ENCODE measurements around the gene GPC3. TPM values are rescaled to one million over a fixed set of nuclear protein-coding genes. Genes with fewer than 3 reads are reported as not detected.

Gene GPC3
- total and polyA plus RNA-seq, 2 of the 4 experiments (the other 2 are of a cell fraction): not detected

GRCh38 chrX:133923548-133923947, 61.8 kb downstream of the GPC3 start:
- Histone ChIP-seq H3K27me3 (ENCODE audit: control insufficient read depth, insufficient read depth, low read length) (no peaks in the 10 kb centered on the region; the same call in 1 of the 2 replicates), H3K79me1 (ENCODE audit: low read depth in 1 of 2, low read length in 2 of 2) (no peaks in the 10 kb centered on the region), H3K14ac (replicated peaks; ENCODE audit: low read depth, low read length) (no peak overlapping the region), H2AK5ac (ENCODE audit: low read depth, low read length) (no peak overlapping the region), H3K4me1 (ENCODE audit: control insufficient read depth, insufficient read depth, low read length) (no peaks in the 10 kb centered on the region), H3K23ac (ENCODE audit: low read depth, low read length) (no peak overlapping the region), H3K9me3 (ENCODE audit: control insufficient read depth, insufficient read depth, low read length) (no peaks in the 10 kb centered on the region), H2BK120ac (ENCODE audit: low read depth, low read length) (no peak overlapping the region), H4K91ac (ENCODE audit: insufficient read depth, low read depth, low read length) (no peak overlapping the region), H3K9me1 (ENCODE audit: insufficient read depth, low read length) (no peaks in the 10 kb centered on the region), H3K4ac (ENCODE audit: low read depth, low read length) (no peak overlapping the region), H2BK20ac (ENCODE audit: low read depth, low read length) (no peak overlapping the region), H3K36me3 (ENCODE audit: control insufficient read depth, insufficient read depth, low read length) (no peaks in the 10 kb centered on the region), H3K9ac (ENCODE audit: low read depth, low read length) (no peak overlapping the region), H2BK15ac (ENCODE audit: low read depth, low read length) (no peak overlapping the region), H3K4me3 (ENCODE audit: insufficient read depth, low read depth, low read length) (no peak overlapping the region), H4K5ac (ENCODE audit: low read depth, low read length) (no peak overlapping the region), H3K18ac (ENCODE audit: low read depth, low read length) (no peak overlapping the region), H2AK9ac (replicated peaks; ENCODE audit: low read depth, low read length, poor library complexity) (no peak overlapping the region), H3K4me2 (ENCODE audit: low read depth, low read length) (no peak overlapping the region), H2AFZ (replicated peaks; ENCODE audit: low read length, poor library complexity) (no peak overlapping the region), H3K56ac (ENCODE audit: extremely low read depth, insufficient read depth, low read length) (no peak overlapping the region), H4K20me1 (ENCODE audit: insufficient read depth, low read length) (no peaks in the 10 kb centered on the region), H4K8ac (ENCODE audit: low read depth in 2 of 2, low read length in 2 of 2) (no peak overlapping the region), H3K27ac (ENCODE audit: insufficient read depth, low read length) (no peak overlapping the region), H2BK5ac (ENCODE audit: low read depth, low read length, poor library complexity, severe bottlenecking) (no peak overlapping the region)
- ChIA-PET CTCF (interaction anchor here (1.7 kb wide), 1 partner anchor 131 kb away, joined by 4 read pairs; no protein-coding TSS in a partner anchor), POLR2A (ENCODE audit: unreplicated experiment) (no interaction called here)
- intact Hi-C loops (cut with micrococcal nuclease): no loop called here
- no peak for ATAC-seq (ENCODE audit: low read depth)
- no peak for TF ChIP-seq NFE2L2 (IDR thresholded peaks at IDR 0.05; ENCODE audit: low read depth, low read length)
- TF ChIP-seq POLR2A (IDR thresholded peaks at IDR 0.05; ENCODE audit: low read depth, low read length): no peak
- TF ChIP-seq CEBPB (IDR thresholded peaks at IDR 0.05; ENCODE audit: low read depth, low read length): no peak
- TF ChIP-seq, protein P1, sequence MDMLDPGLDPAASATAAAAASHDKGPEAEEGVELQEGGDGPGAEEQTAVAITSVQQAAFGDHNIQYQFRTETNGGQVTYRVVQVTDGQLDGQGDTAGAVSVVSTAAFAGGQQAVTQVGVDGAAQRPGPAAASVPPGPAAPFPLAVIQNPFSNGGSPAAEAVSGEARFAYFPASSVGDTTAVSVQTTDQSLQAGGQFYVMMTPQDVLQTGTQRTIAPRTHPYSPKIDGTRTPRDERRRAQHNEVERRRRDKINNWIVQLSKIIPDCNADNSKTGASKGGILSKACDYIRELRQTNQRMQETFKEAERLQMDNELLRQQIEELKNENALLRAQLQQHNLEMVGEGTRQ (IDR thresholded peaks at IDR 0.05; ENCODE audit: low read depth, low read length): no peak
- no peak for TF ChIP-seq MAFK (IDR thresholded peaks at IDR 0.05; ENCODE audit: low read depth, low read length)
- no peak for TF ChIP-seq ELK1 (IDR thresholded peaks at IDR 0.05; ENCODE audit: borderline replicate concordance, low read depth, low read length)
- no peak for TF ChIP-seq SMC3 (IDR thresholded peaks at IDR 0.05; ENCODE audit: low read depth, low read length)
- TF ChIP-seq MXI1 (IDR thresholded peaks at IDR 0.05; ENCODE audit: borderline replicate concordance, low read depth, low read length): no peak
- BruUV-seq (replicated peaks): no TSS peak
- WGBS, 2 experiments (ENCODE audit: extremely low coverage in 2 of 2, insufficient read length in 1 of 2): no CpG with 5 or more reads among the region's 3 CpGs
- DNase-seq: no peak
- in situ Hi-C loops (cut with MboI; ENCODE audit: low sequenced_read_pairs): no loop called here
- dilution Hi-C loops (cut with HindIII; ENCODE audit: low sequenced_read_pairs, unreplicated experiment): no loop called here

Measured in IMR-90 (cell line).